Amniotic epithelial cell (primary cell): ENCODE results near the gene LDB2.

Experiments
- DNase-seq: peaks from one replicate; pipeline ENCODE4 v3.0.0-alpha.2; 2010; ENCODE audit warnings: low read depth

The LDB2 gene

GRCh38 chr4:16884673-16885460 lies 13.6 kb downstream of the LDB2 start:
- no peak for DNase-seq

- DNase-seq = no peak
These were observed 14.6 kb downstream of the LDB2 start for GRCh38 chr4:16883806-16884205.

- no peak for DNase-seq
These were observed 17.1 kb downstream of the LDB2 start for GRCh38 chr4:16881151-16881884.

GRCh38 chr4:16875487-16875886 lies 23.0 kb downstream of the LDB2 start:
- peak; percentile 27 for DNase-seq

- no peak for DNase-seq
These were observed 28.7 kb downstream of the LDB2 start for GRCh38 chr4:16869594-16870245.

- DNase-seq = no peak
These were observed 29.8 kb downstream of the LDB2 start for GRCh38 chr4:16868674-16869073.

- DNase-seq = no peak
These were observed 30.6 kb downstream of the LDB2 start for GRCh38 chr4:16867827-16868226.

- no peak for DNase-seq
These were observed 31.5 kb downstream of the LDB2 start for GRCh38 chr4:16866974-16867373.

- no peak for DNase-seq
These were observed 32.6 kb downstream of the LDB2 start for GRCh38 chr4:16865897-16866283.

- no peak for DNase-seq
These were observed 33.1 kb downstream of the LDB2 start for GRCh38 chr4:16865209-16865896.

GRCh38 chr4:16864199-16864598 lies 34.2 kb downstream of the LDB2 start:
- DNase-seq = no peak

- no peak for DNase-seq
These were observed 35.7 kb downstream of the LDB2 start for GRCh38 chr4:16862697-16863096.

GRCh38 chr4:16860516-16860915 lies 37.9 kb downstream of the LDB2 start:
- DNase-seq = peak; percentile 5

GRCh38 chr4:16859031-16859430 lies 39.4 kb downstream of the LDB2 start:
- DNase-seq = no peak

- no peak for DNase-seq
These were observed 40.1 kb downstream of the LDB2 start for GRCh38 chr4:16858275-16858752.

- no peak for DNase-seq
These were observed 41.0 kb downstream of the LDB2 start for GRCh38 chr4:16857425-16857824.

- DNase-seq = no peak
These were observed 44.8 kb downstream of the LDB2 start for GRCh38 chr4:16853640-16854039.

- DNase-seq = no peak
These were observed 45.8 kb downstream of the LDB2 start for GRCh38 chr4:16852644-16853043.

- DNase-seq = no peak
These were observed 46.2 kb downstream of the LDB2 start for GRCh38 chr4:16852228-16852627.

GRCh38 chr4:16846540-16847117 lies 51.8 kb downstream of the LDB2 start:
- no peak for DNase-seq

GRCh38 chr4:16844816-16845586 lies 53.4 kb downstream of the LDB2 start:
- DNase-seq = no peak
